Fibroblast of mammary gland (primary cell): ENCODE measurements around the gene RPS14.

ENCODE experiments used
- DNase-seq: peaks from one replicate; pipeline ENCODE4 v3.0.0-alpha.2; 2010; ENCODE audit warnings: low read depth
- H3K4me3 ChIP-seq: 2 replicates; pipeline ENCODE4 v1.5.1; 2011; ENCODE audit warnings: low read depth, mild to moderate bottlenecking, low read length, moderate library complexity; ENCODE audit not compliant: control insufficient read depth
- CTCF ChIP-seq: conservative IDR thresholded peaks from 2 replicates; pipeline ENCODE4 v1.5.1; 2011; ENCODE audit warnings: low read depth, low read length, inconsistent platforms; ENCODE audit not compliant: control insufficient read depth, insufficient read depth

RPS14 gene

GRCh38 chr5:150446583-150446982 lies 3.0 kb downstream of the RPS14 start:
- H3K4me3 ChIP-seq = no peak overlapping the region
- TF ChIP-seq CTCF = no peak
- no peak for DNase-seq

- H3K4me3 ChIP-seq = no peak overlapping the region
- DNase-seq = no peak
- TF ChIP-seq CTCF = no peak
Measured at GRCh38 chr5:150446088-150446487, 3.5 kb downstream of the RPS14 start.

GRCh38 chr5:150444770-150445169 lies 4.8 kb downstream of the RPS14 start:
- DNase-seq = no peak
- no peak for TF ChIP-seq CTCF
- no peak overlapping the region for H3K4me3 ChIP-seq

GRCh38 chr5:150443242-150444075 lies 6.1 kb downstream of the RPS14 start:
- no peak for DNase-seq
- no peak for TF ChIP-seq CTCF
- H3K4me3 ChIP-seq = no peak overlapping the region

GRCh38 chr5:150442699-150443080 lies 6.8 kb downstream of the RPS14 start:
- no peak for TF ChIP-seq CTCF
- no peak overlapping the region for H3K4me3 ChIP-seq
- DNase-seq = no peak

GRCh38 chr5:150441813-150442698 lies 7.5 kb downstream of the RPS14 start:
- TF ChIP-seq CTCF = no peak
- DNase-seq = no peak

More at GRCh38 chr5:150441813-150442698, 7.5 kb downstream of the RPS14 start:
- no peak overlapping the region for H3K4me3 ChIP-seq
